Fibroblast of mammary gland (primary cell): Measurements from ENCODE around the gene SUV39H1.
A peak's percentile ranks its signal among the peaks of the same experiment; 100 is the strongest.

Source experiments
- DNase-seq: peaks from one replicate; pipeline ENCODE4 v3.0.0-alpha.2; 2010; ENCODE audit warnings: low read depth
- H3K4me3 ChIP-seq: 2 replicates; pipeline ENCODE4 v1.5.1; 2011; ENCODE audit warnings: low read depth, mild to moderate bottlenecking, low read length, moderate library complexity; ENCODE audit not compliant: control insufficient read depth
- CTCF ChIP-seq: conservative IDR thresholded peaks from 2 replicates; pipeline ENCODE4 v1.5.1; 2011; ENCODE audit warnings: low read depth, low read length, inconsistent platforms; ENCODE audit not compliant: control insufficient read depth, insufficient read depth

SUV39H1 gene

GRCh38 chrX:48709522-48710112 is 13.1 kb downstream of the SUV39H1 start:
- no peak for TF ChIP-seq CTCF
- no peak overlapping the region for H3K4me3 ChIP-seq
- DNase-seq = no peak

DNA sequence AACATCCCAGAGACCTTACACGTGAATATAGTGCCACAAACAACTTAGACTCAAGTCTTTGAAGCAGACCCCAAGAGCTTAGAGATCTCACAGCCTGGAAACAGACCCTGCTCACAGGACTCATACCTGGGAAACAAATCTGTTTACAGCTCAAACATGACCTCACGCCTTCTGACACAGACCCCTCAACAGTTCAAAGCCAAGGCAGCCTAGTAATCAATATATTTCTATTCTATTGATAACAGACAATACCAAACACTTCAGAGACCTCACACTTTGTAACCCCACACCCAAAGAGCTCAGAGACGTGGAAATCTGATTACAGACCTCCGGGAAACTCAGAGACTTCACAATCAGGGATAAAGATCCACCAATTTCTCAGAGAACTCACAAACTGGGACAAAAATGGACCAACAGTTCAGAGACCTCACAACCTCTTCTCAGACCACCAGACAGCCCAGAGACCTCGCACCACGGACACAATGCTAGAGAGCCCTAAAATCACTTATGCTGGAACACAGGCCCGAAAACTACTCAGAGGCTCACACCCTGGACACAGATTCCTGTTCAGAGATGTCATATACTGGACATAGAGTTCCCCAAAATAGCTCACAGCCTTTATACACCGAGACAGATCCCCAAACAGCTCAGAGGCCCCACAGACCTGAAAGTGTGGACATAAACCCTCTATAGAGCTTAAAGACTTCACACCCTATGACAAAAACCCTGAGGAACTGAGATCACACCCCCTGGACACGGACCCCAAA is 14.8 kb downstream of the SUV39H1 start:
- DNase-seq = no peak
- H3K4me3 ChIP-seq = no peak overlapping the region
- no peak for TF ChIP-seq CTCF

DNA sequence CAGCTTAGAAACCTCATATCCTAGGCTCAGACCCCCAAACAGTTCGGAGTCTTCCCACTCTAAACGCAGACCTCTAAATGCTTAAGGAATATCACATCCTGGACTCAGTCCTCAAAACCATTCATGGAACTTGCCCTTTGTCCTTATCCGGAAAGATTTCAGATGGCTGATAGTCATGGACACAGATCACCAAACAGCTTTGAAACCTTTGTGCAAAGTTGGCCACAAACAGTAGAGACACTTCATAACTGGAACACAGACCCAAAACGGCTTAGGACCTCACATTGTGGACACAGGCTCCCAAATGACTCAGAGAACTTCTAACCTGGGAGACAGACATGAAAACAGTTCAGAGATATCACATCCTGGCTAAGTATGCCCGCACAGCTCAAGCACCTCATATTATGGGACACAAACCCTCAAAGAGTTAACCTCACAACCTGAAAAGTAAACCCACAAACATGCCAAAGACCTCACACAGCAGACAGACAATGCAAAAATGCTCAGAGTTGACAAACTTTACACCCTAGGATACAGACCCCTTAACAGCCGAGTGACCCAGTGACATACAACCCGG is 15.5 kb downstream of the SUV39H1 start:
- H3K4me3 ChIP-seq = no peak overlapping the region
- DNase-seq = no peak
- no peak for TF ChIP-seq CTCF

DNA sequence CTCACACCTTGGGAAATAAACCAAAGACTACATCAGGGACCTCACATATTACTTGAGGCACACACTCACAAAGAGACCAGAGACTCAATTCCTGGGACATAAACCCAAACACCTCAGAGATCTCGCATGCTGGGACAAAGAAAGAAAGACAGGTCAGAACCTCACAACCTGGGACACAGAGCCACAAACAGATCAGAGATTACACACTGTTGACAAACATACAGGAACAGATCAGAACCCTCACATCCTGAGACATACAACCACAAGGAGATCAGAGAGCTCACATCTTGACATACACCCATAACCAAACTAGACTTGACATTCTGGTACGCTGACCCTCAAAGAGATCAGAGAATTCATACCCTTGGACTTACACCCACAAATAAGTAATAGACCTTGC is 17.3 kb downstream of the SUV39H1 start:
- TF ChIP-seq CTCF = no peak
- H3K4me3 ChIP-seq = no peak overlapping the region
- no peak for DNase-seq

DNA sequence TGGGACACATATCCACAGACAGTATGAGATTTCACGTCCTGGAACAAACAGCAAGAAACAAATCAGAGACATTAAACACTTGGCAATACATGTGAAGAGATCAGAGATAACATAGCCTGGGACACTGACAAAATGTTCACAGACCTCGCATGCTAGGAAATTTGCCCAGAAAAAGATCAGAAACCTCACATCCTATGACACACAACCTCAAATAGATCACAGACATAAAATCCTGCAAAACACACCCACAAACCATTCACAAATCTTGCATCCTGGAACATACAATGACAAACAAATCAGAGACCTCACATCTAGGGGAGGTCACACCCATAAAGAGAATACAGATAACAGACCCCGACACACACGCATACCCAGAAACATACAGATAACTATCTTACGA is 18.0 kb downstream of the SUV39H1 start:
- no peak overlapping the region for H3K4me3 ChIP-seq
- DNase-seq = peak; percentile 54
- no peak for TF ChIP-seq CTCF

DNA sequence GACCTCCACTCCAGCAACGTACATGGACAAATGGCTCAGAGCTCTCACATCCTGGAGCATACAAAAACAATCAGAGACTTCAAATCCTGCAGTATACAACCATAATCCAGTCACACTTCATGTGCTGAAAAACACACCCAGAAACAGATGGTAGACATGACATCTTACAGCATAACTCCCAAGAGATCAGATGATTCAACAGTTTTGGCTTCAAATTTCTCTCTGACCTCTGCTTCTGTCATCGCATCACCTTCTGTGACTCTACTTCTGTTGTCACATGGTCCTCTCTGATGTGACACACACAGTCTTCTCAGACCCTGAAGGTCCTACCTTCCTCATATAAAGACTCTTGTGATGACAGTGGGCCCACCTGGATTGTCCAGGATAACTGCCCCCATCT is 18.5 kb downstream of the SUV39H1 start:
- no peak for TF ChIP-seq CTCF
- H3K4me3 ChIP-seq = no peak overlapping the region
- DNase-seq = peak; percentile 86
